PC-9 (cell line): ENCODE results near the gene SLC38A6. TPM values are rescaled to one million over a fixed set of nuclear protein-coding genes. Genes with fewer than 3 reads are reported as not detected.

Experiments used
- BruUV-seq: library from RNA; stranded (reverse); fragments of 400-500 nt; replicated peaks from 2 replicates; lab custom pipeline; 2021; lab: Mats Ljungman, UMichigan
- CTCF ChIA-PET: fragments of 300-600 bp; sonication (Branson Sonifier 250); formaldehyde crosslinking; loops from one replicate; lab custom pipeline; 2022; ENCODE audit warnings: antibody characterized with exemption; lab: Charles Lee
- POLR2A ChIA-PET: fragments of 300-600 bp; sonication (Branson Sonifier 250); formaldehyde crosslinking; loops from one replicate; lab custom pipeline; 2022; ENCODE audit warnings: antibody characterized with exemption; ENCODE audit not compliant: unreplicated experiment; lab: Charles Lee
- DNase-seq, 2 experiments: peaks; one replicate each; pipeline versions ENCODE4 v3.0.0 to v3.0.0-alpha.2; 2015 to 2022; ENCODE audit warnings: mixed read lengths in 1 of 2
- H2AFZ ChIP-seq: fragments of 200-600 bp; sonication (generic); 2 replicates; pipeline ENCODE4 v1.8.1; 2017; ENCODE audit warnings: antibody characterized with exemption
- H3F3A ChIP-seq: fragments of 200-600 bp; sonication (generic); 2 replicates; pipeline ENCODE4 v1.8.1; 2017; ENCODE audit warnings: antibody characterized with exemption, mild to moderate bottlenecking, low read depth; ENCODE audit not compliant: insufficient read depth
- H3K27ac ChIP-seq: fragments of 200-600 bp; sonication (generic); 2 replicates; pipeline ENCODE4 v1.6.1; 2016; ENCODE audit warnings: mixed run types
- H3K27me3 ChIP-seq: fragments of 200-600 bp; sonication (generic); 2 replicates; pipeline ENCODE4 v1.6.1; 2016; ENCODE audit warnings: low read depth, mixed run types; ENCODE audit not compliant: insufficient read depth
- H3K36me3 ChIP-seq: fragments of 200-600 bp; sonication (generic); 2 replicates; pipeline ENCODE4 v1.6.1; 2016; ENCODE audit warnings: low read depth, mixed run types
- H3K4me1 ChIP-seq: fragments of 200-600 bp; sonication (generic); replicated peaks from 2 replicates; pipeline ENCODE4 v1.6.1; 2016; ENCODE audit warnings: mixed run types; ENCODE audit not compliant: insufficient read depth
- H3K4me2 ChIP-seq: fragments of 200-600 bp; sonication (generic); 2 replicates; pipeline ENCODE4 v1.6.1; 2017; ENCODE audit warnings: mixed run types
- H3K4me3 ChIP-seq: fragments of 200-600 bp; sonication (generic); 2 replicates; pipeline ENCODE4 v1.6.1; 2016; ENCODE audit warnings: mixed run types
- H3K79me2 ChIP-seq: fragments of 200-600 bp; sonication (generic); 2 replicates; pipeline ENCODE4 v1.6.1; 2017; ENCODE audit warnings: low read depth, mixed run types
- H3K9me2 ChIP-seq: fragments of 200-600 bp; sonication (generic); 2 replicates; pipeline ENCODE4 v1.8.1; 2017; ENCODE audit warnings: mild to moderate bottlenecking; ENCODE audit not compliant: insufficient read depth
- H3K9me3 ChIP-seq: fragments of 200-600 bp; sonication (generic); 2 replicates; pipeline ENCODE4 v1.8.1; 2016; ENCODE audit warnings: low read depth; ENCODE audit not compliant: insufficient read depth
- H4K20me1 ChIP-seq: fragments of 200-600 bp; sonication (generic); 2 replicates; pipeline ENCODE4 v1.8.1; 2017; ENCODE audit not compliant: insufficient read depth
- CTCF ChIP-seq: fragments of 200-600 bp; sonication (generic); conservative IDR thresholded peaks from 2 replicates; pipeline ENCODE4 v1.6.1; 2017; ENCODE audit warnings: mixed run types, antibody characterized with exemption, mild to moderate bottlenecking, moderate library complexity
- EZH2 ChIP-seq: fragments of 200-600 bp; sonication (generic); IDR thresholded peaks from 2 replicates; pipeline ENCODE4 v1.8.0; 2017; ENCODE audit warnings: antibody characterized with exemption, low read depth
- intact Hi-C: fragments of 100-400 bp; cut with micrococcal nuclease; formaldehyde crosslinking; loops from one replicate; pipeline ENCODE4 v1.10.0; 2022; ENCODE audit not compliant: unreplicated experiment
- total RNA-seq: library from RNA; stranded (reverse); gene quantifications from 2 replicates; pipeline ENCODE4 v1.2.3, GENCODE V29; 2021

The SLC38A6 gene
- total RNA-seq, 1 experiment from 2014 or later: 45.5 TPM

- POLR2A ChIA-PET: no interaction called here
- CTCF ChIA-PET: no interaction called here
- no peaks in the 10 kb centered on the region for H3K9me2 ChIP-seq
- intact Hi-C loops: no loop called here
- H3K9me3 ChIP-seq: no peaks in the 10 kb centered on the region
- H3K27me3 ChIP-seq: no peaks in the 10 kb centered on the region
- H3K27ac ChIP-seq: no peak overlapping the region
- no peak overlapping the region for H3K4me3 ChIP-seq
- H2AFZ ChIP-seq: no peak overlapping the region
- DNase-seq: no peak
- no peak for TF ChIP-seq EZH2
- no peak for TF ChIP-seq CTCF
- H4K20me1 ChIP-seq: no peaks in the 10 kb centered on the region
- no TSS peak for BruUV-seq
- no peaks in the 10 kb centered on the region for H3K79me2 ChIP-seq
- H3K36me3 ChIP-seq: no peaks in the 10 kb centered on the region
- peaks cover 5% of the 10 kb centered on the region; the same call in 1 of the 2 replicates for H3F3A ChIP-seq
- H3K4me2 ChIP-seq: no peak overlapping the region
- no peaks in the 10 kb centered on the region for H3K4me1 ChIP-seq
Observed at GRCh38 chr14:60945984-60946383, 35.1 kb upstream of the SLC38A6 start.

- H3K4me2 ChIP-seq: no peak overlapping the region
- no peaks in the 10 kb centered on the region for H3K36me3 ChIP-seq
- H3K9me3 ChIP-seq: no peaks in the 10 kb centered on the region
- TF ChIP-seq EZH2: no peak
- no peak for TF ChIP-seq CTCF
- POLR2A ChIA-PET: no interaction called here
- no peaks in the 10 kb centered on the region for H3K27me3 ChIP-seq
- DNase-seq: no peak
- H3K4me1 ChIP-seq: no peaks in the 10 kb centered on the region
- no peaks in the 10 kb centered on the region for H3K79me2 ChIP-seq
- no peak overlapping the region for H2AFZ ChIP-seq
- CTCF ChIA-PET: no interaction called here
- H3F3A ChIP-seq: peaks cover 5% of the 10 kb centered on the region; the same call in 1 of the 2 replicates
- no peak overlapping the region for H3K27ac ChIP-seq
- intact Hi-C loops: no loop called here
- BruUV-seq: no TSS peak
- no peaks in the 10 kb centered on the region for H4K20me1 ChIP-seq
- no peaks in the 10 kb centered on the region for H3K9me2 ChIP-seq
- no peak overlapping the region for H3K4me3 ChIP-seq
Observed at GRCh38 chr14:60946773-60947172, 34.3 kb upstream of the SLC38A6 start.

- H3K36me3 ChIP-seq: no peaks in the 10 kb centered on the region
- TF ChIP-seq EZH2 (no peak), CTCF (no peak)
- intact Hi-C loops: no loop called here
- no peak overlapping the region for H3K27ac ChIP-seq
- no peak overlapping the region for H2AFZ ChIP-seq
- no peak for DNase-seq
- H3K79me2 ChIP-seq: 0 out of 2 replicates have a peak, but pooled peaks cover 7% of the 10 kb centered on the region
- H3K27me3 ChIP-seq: no peaks in the 10 kb centered on the region
- BruUV-seq: no TSS peak
- H3K9me2 ChIP-seq: no peaks in the 10 kb centered on the region
- peaks cover 5% of the 10 kb centered on the region for H3F3A ChIP-seq
- ChIA-PET CTCF (no interaction called here), POLR2A (no interaction called here)
- H4K20me1 ChIP-seq: no peaks in the 10 kb centered on the region
- H3K4me2 ChIP-seq: no peak overlapping the region
- H3K9me3 ChIP-seq: peaks cover 8% of the 10 kb centered on the region
- H3K4me3 ChIP-seq: no peak overlapping the region
- no peaks in the 10 kb centered on the region for H3K4me1 ChIP-seq
Observed at GRCh38 chr14:60951776-60952435, 29.1 kb upstream of the SLC38A6 start.
